CD4-positive, alpha-beta T cell (primary cell): ENCODE data around the gene DHX40. TPM values are rescaled to one million over a fixed set of nuclear protein-coding genes. Genes with fewer than 3 reads are reported as not detected.
A peak's percentile ranks its signal among the peaks of the same experiment; 100 is the strongest.

Experiments
- ATAC-seq: fragments of 200-7000 bp; cut with Tn5 transposase; one replicate; pipeline ENCODE4 v1.10.0; 2022; ENCODE audit warnings: mild to moderate bottlenecking; ENCODE audit not compliant: poor library complexity
- CTCF ChIA-PET: fragments of 350-600 bp; sonication (Branson Sonifier 250); formaldehyde crosslinking; loops from one replicate; lab custom pipeline; 2021; ENCODE audit warnings: antibody characterized with exemption, inconsistent platforms; lab: Charles Lee
- POLR2A ChIA-PET: fragments of 350-600 bp; sonication (Branson Sonifier 250); formaldehyde crosslinking; loops from one replicate; lab custom pipeline; 2021; ENCODE audit warnings: antibody characterized with exemption, inconsistent platforms; lab: Charles Lee
- DNase-seq, 14 experiments: peaks; one replicate each; pipeline ENCODE4 v3.0.0-alpha.2; 2013 to 2020; ENCODE audit warnings: mixed read lengths in 2 of 14
- H3K27ac ChIP-seq, 2 donors: one replicate each; pipeline versions ENCODE4 v1.5.1 to v1.7.0; 2013; ENCODE audit warnings: low read length in 2 of 2, low read depth in 1 of 2, mild to moderate bottlenecking in 1 of 2
- H3K27me3 ChIP-seq, 2 experiments: 1 replicate in 1 of 2; 2 replicates in 1 of 2; pipeline versions ENCODE4 v1.6.1 to v1.7.0; 2013; ENCODE audit warnings: low read length in 2 of 2, control low read depth in 1 of 2, mild to moderate bottlenecking in 1 of 2, moderate library complexity in 1 of 2; ENCODE audit not compliant: insufficient read depth in 2 of 2, control insufficient read depth in 1 of 2
- H3K36me3 ChIP-seq: one replicate; pipeline ENCODE4 v1.6.1; 2013; ENCODE audit warnings: low read length, control low read depth; ENCODE audit not compliant: insufficient read depth
- H3K4me1 ChIP-seq: one replicate; pipeline ENCODE4 v1.6.1; 2013; ENCODE audit warnings: low read length, control low read depth; ENCODE audit not compliant: insufficient read depth
- H3K4me3 ChIP-seq: one replicate; pipeline ENCODE4 v1.5.1; 2013; ENCODE audit warnings: mild to moderate bottlenecking, low read length, moderate library complexity
- H3K9me3 ChIP-seq, 2 experiments: 1 replicate in 1 of 2; 2 replicates in 1 of 2; pipeline versions ENCODE4 v1.6.1 to v1.7.0; 2013; ENCODE audit warnings: low read length in 2 of 2, mild to moderate bottlenecking in 2 of 2, control low read depth in 1 of 2, moderate library complexity in 1 of 2; ENCODE audit not compliant: control insufficient read depth in 1 of 2, insufficient read depth in 1 of 2
- H3K27ac Mint-ChIP-seq: one replicate; pipeline ENCODE4 v1.8.0; 2020; ENCODE audit warnings: mixed read lengths
- H3K27me3 Mint-ChIP-seq: one replicate; pipeline ENCODE4 v1.8.0; 2021; ENCODE audit warnings: mixed read lengths
- H3K36me3 Mint-ChIP-seq: one replicate; pipeline ENCODE4 v1.8.0; 2021; ENCODE audit warnings: low read depth, mixed read lengths
- H3K4me1 Mint-ChIP-seq: one replicate; pipeline ENCODE4 v1.8.0; 2021; ENCODE audit warnings: low read depth, mixed read lengths
- H3K4me3 Mint-ChIP-seq: one replicate; pipeline ENCODE4 v1.8.0; 2020; ENCODE audit warnings: mild to moderate bottlenecking, mixed read lengths
- H3K9me3 Mint-ChIP-seq: one replicate; pipeline ENCODE4 v1.8.0; 2020; ENCODE audit warnings: mixed read lengths
- intact Hi-C, 2 experiments: fragments of 100-400 bp; cut with DNase I in 1 of 2; cut with micrococcal nuclease in 1 of 2; formaldehyde crosslinking; loops; one replicate each; pipeline versions ENCODE4 v1.15.1 to v1.9.0; 2023 to 2025; cut with DNase I, micrococcal nuclease
- total RNA-seq, 174 experiments: library from RNA in 2 of 174; stranded (reverse) in 2 of 174; gene quantifications; one replicate each; pipeline ENCODE4 v1.2.3 and lab custom pipeline; 2021 to 2026
- TF ChIP-seq, protein P1 (sequence below): fragments of 200-600 bp; IDR thresholded peaks from one replicate; pipeline ENCODE4 v1.8.0; 2022; ENCODE audit warnings: antibody characterized with exemption, mild to moderate bottlenecking

The DHX40 gene
- total RNA-seq, 2 experiments from 2014 or later, result 62.6 to 65.6 TPM

- H3K4me3 ChIP-seq, result no peak overlapping the region
- no peak overlapping the region for H3K27ac ChIP-seq
- POLR2A ChIA-PET, result interaction anchor here (1.1 kb wide), 1 partner anchor 9 kb away, joined by 5 read pairs; the partner anchor contains the start of gene CLTC
- H3K27me3 ChIP-seq, result no peaks in the 10 kb centered on the region
- Mint-ChIP-seq H3K4me1 (peaks cover 78% of the 10 kb centered on the region), H3K27ac (no peak overlapping the region), H3K27me3 (no peaks in the 10 kb centered on the region), H3K9me3 (no peaks in the 10 kb centered on the region), H3K36me3 (peaks cover 14% of the 10 kb centered on the region), H3K4me3 (no peak overlapping the region)
- CTCF ChIA-PET, result no interaction called here
- peaks cover 48% of the 10 kb centered on the region for H3K4me1 ChIP-seq
- no peaks in the 10 kb centered on the region for H3K36me3 ChIP-seq
- intact Hi-C loops, result loop anchor here in 1 of 2 experiments (10.0 kb wide), 1 partner anchor 1114 kb away; the partner anchor contains the start of gene MTMR4
- no peaks in the 10 kb centered on the region for H3K9me3 ChIP-seq
- TF ChIP-seq, protein P1, sequence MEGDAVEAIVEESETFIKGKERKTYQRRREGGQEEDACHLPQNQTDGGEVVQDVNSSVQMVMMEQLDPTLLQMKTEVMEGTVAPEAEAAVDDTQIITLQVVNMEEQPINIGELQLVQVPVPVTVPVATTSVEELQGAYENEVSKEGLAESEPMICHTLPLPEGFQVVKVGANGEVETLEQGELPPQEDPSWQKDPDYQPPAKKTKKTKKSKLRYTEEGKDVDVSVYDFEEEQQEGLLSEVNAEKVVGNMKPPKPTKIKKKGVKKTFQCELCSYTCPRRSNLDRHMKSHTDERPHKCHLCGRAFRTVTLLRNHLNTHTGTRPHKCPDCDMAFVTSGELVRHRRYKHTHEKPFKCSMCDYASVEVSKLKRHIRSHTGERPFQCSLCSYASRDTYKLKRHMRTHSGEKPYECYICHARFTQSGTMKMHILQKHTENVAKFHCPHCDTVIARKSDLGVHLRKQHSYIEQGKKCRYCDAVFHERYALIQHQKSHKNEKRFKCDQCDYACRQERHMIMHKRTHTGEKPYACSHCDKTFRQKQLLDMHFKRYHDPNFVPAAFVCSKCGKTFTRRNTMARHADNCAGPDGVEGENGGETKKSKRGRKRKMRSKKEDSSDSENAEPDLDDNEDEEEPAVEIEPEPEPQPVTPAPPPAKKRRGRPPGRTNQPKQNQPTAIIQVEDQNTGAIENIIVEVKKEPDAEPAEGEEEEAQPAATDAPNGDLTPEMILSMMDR, result no peak
- ATAC-seq, result no peak
- DNase-seq, result no peak
Measured at GRCh38 chr17:59629174-59629573, 63.8 kb downstream of the DHX40 start.

GRCh38 chr17:59631276-59631675 lies 65.9 kb downstream of the DHX40 start:
- Mint-ChIP-seq H3K9me3 (no peaks in the 10 kb centered on the region), H3K27me3 (no peaks in the 10 kb centered on the region), H3K4me1 (peaks cover 85% of the 10 kb centered on the region), H3K36me3 (peaks cover 22% of the 10 kb centered on the region), H3K4me3 (no peak overlapping the region), H3K27ac (no peak overlapping the region)
- no peaks in the 10 kb centered on the region for H3K9me3 ChIP-seq
- no peak overlapping the region for H3K27ac ChIP-seq
- H3K4me3 ChIP-seq, result no peak overlapping the region
- H3K4me1 ChIP-seq, result peaks cover 36% of the 10 kb centered on the region
- TF ChIP-seq, protein P1, result no peak
- intact Hi-C loops, result no loop called here
- CTCF ChIA-PET, result no interaction called here
- H3K36me3 ChIP-seq, result no peaks in the 10 kb centered on the region
- POLR2A ChIA-PET, result interaction anchor here (1.0 kb wide), 1 partner anchor 12 kb away, joined by 5 read pairs; the partner anchor contains the start of gene CLTC
- no peaks in the 10 kb centered on the region for H3K27me3 ChIP-seq
- DNase-seq, result no peak
- ATAC-seq, result no peak

DNA sequence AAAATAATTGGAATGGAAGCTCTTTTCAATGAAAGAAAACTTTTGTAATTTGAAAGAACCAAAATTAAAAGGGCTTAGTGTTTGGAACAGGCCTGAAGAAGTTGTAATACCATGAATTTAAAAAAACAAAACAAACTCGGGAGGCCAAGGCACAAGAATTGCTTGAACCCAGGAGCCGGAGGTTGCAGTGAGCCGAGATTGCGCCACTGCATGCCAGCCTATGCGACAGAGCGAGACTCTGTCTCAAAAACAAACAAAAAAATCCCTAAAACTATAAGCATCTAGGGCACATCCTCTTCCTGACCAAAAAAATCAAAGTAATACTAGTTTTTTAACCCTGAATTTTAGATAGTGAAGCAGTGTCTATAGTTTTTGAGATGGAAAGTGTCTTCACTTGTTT lies 67.0 kb downstream of the DHX40 start:
- ATAC-seq (no peak), DNase-seq (no peak)
- Mint-ChIP-seq H3K27ac (peak overlapping the region; percentile 21), H3K4me1 (peaks cover 76% of the 10 kb centered on the region), H3K4me3 (no peak overlapping the region), H3K27me3 (no peaks in the 10 kb centered on the region), H3K9me3 (no peaks in the 10 kb centered on the region), H3K36me3 (peaks cover 22% of the 10 kb centered on the region)
- ChIA-PET CTCF (no interaction called here), POLR2A (no interaction called here)
- Histone ChIP-seq H3K27me3 (no peaks in the 10 kb centered on the region), H3K9me3 (no peaks in the 10 kb centered on the region), H3K27ac (peak overlapping the region in 1 of 2 donors; percentile 1), H3K36me3 (no peaks in the 10 kb centered on the region), H3K4me3 (no peak overlapping the region), H3K4me1 (peaks cover 32% of the 10 kb centered on the region)
- TF ChIP-seq, protein P1, result no peak
- intact Hi-C loops, result no loop called here
